Esophagus mucosa (tissue), 1 donor: ENCODE data around the gene ALG12. TPM values are rescaled to one million over a fixed set of nuclear protein-coding genes. Genes with fewer than 3 reads are reported as not detected.
"Not testable (repeated sequence)": the region's sequence is repeated elsewhere in the genome, so short reads cannot be mapped to it uniquely, and the experiment has no call there.

Experiments
- ATAC-seq: fragments of 200-7000 bp; cut with Tn5 transposase; one replicate; pipeline ENCODE4 v1.9.1; 2020
- total RNA-seq: library from RNA; stranded (reverse); gene quantifications from one replicate; pipeline ENCODE4 v1.2.4, GENCODE V29; 2023
- donor health status: DM: yes; HTN: yes; CAD: no.

Gene ALG12
- total RNA-seq, 1 donor from 2014 or later, result 10.1 TPM

GRCh38 chr22:49865156-49865555 is 53.1 kb downstream of the ALG12 start:
- no peak for ATAC-seq

GRCh38 chr22:49863931-49864330 is 54.3 kb downstream of the ALG12 start:
- no peak for ATAC-seq

- no peak for ATAC-seq
Measured at GRCh38 chr22:49862496-49862776, 55.8 kb downstream of the ALG12 start.

- ATAC-seq, result no peak
Measured at GRCh38 chr22:49861642-49862495, 56.4 kb downstream of the ALG12 start.

- ATAC-seq, result no peak
Measured at GRCh38 chr22:49858827-49859226, 59.4 kb downstream of the ALG12 start.

- no peak for ATAC-seq
Measured at GRCh38 chr22:49856766-49857618, 61.2 kb downstream of the ALG12 start.

- ATAC-seq, result no peak
Measured at GRCh38 chr22:49856343-49856742, 61.9 kb downstream of the ALG12 start.

GRCh38 chr22:49855251-49855911 is 62.9 kb downstream of the ALG12 start:
- no peak for ATAC-seq

GRCh38 chr22:49853981-49854831 is 64.0 kb downstream of the ALG12 start:
- no peak for ATAC-seq

GRCh38 chr22:49852898-49853894 is 65.0 kb downstream of the ALG12 start, which contains the start of gene ZBED4:
Gene ZBED4, plus strand, starts transcription at chr22:49853844. Its CDS starts 29,819 bp downstream, at chr22:49883663.
- peak; percentile 95 for ATAC-seq

GRCh38 chr22:49852568-49852897 is 65.7 kb downstream of the ALG12 start:
- ATAC-seq, result not testable (repeated sequence)

- no peak for ATAC-seq
Measured at GRCh38 chr22:49850959-49851802, 67.1 kb downstream of the ALG12 start.

Other genes starting within 250 kb of the ALG12 start
- 23.8 TPM for gene BRD1, start 90.6 kb downstream of the ALG12 start, total RNA-seq
- 9.0 TPM for gene ZBED4, start 64.6 kb downstream of the ALG12 start, total RNA-seq
- 25.5 TPM for gene CRELD2, start 196 bp upstream of the ALG12 start, total RNA-seq
- 50.5 TPM for gene PIM3, start 42.3 kb upstream of the ALG12 start, total RNA-seq
- not detected for gene IL17REL, start 94.3 kb upstream of the ALG12 start, total RNA-seq
- gene TTLL8, start 139.9 kb upstream of the ALG12 start, total RNA-seq, result not detected
- gene MLC1, start 167.0 kb upstream of the ALG12 start, total RNA-seq, result not detected
- 0.12 TPM for gene MOV10L1, start 171.6 kb upstream of the ALG12 start, total RNA-seq